Aorta (tissue), 5 donors: ENCODE measurements around the gene ITSN1. TPM values are rescaled to one million over a fixed set of nuclear protein-coding genes. Genes with fewer than 3 reads are reported as not detected.

Source experiments
- ATAC-seq: fragments of 200-7000 bp; cut with Tn5 transposase; one replicate; pipeline ENCODE4 v1.9.1; 2022; ENCODE audit warnings: moderate library complexity; ENCODE audit not compliant: low FRiP score
- DNase-seq, 2 donors: peaks; one replicate each; pipeline ENCODE4 v3.0.0-alpha.2; 2020
- H3K27ac ChIP-seq, 2 donors: one replicate each; pipeline ENCODE4 v1.5.1; 2013; ENCODE audit warnings: low read length in 2 of 2, mild to moderate bottlenecking in 2 of 2, moderate library complexity in 2 of 2, control low read depth in 1 of 2, inconsistent platforms in 1 of 2, low read depth in 1 of 2
- H3K27me3 ChIP-seq, 2 donors: one replicate each; pipeline ENCODE4 v1.6.1; 2013; ENCODE audit warnings: control low read depth in 1 of 2, low read length in 1 of 2, mild to moderate bottlenecking in 1 of 2, moderate library complexity in 1 of 2; ENCODE audit not compliant: insufficient read depth in 2 of 2, control insufficient read depth in 1 of 2
- H3K36me3 ChIP-seq, 2 donors: one replicate each; pipeline ENCODE4 v1.6.1; 2013; ENCODE audit warnings: control low read depth in 1 of 2, low read length in 1 of 2, mild to moderate bottlenecking in 1 of 2; ENCODE audit not compliant: insufficient read depth in 2 of 2, control insufficient read depth in 1 of 2
- H3K4me1 ChIP-seq, 2 donors: one replicate each; pipeline ENCODE4 v1.6.1; 2013; ENCODE audit warnings: low read length in 2 of 2, control low read depth in 1 of 2, mild to moderate bottlenecking in 1 of 2, moderate library complexity in 1 of 2; ENCODE audit not compliant: insufficient read depth in 2 of 2, control insufficient read depth in 1 of 2
- H3K4me3 ChIP-seq, 2 donors: one replicate each; pipeline ENCODE4 v1.5.1; 2013; ENCODE audit warnings: low read length in 2 of 2, control low read depth in 1 of 2, mild to moderate bottlenecking in 1 of 2
- H3K9me3 ChIP-seq: one replicate; pipeline ENCODE4 v1.6.1; 2013; ENCODE audit warnings: mild to moderate bottlenecking, low read length; ENCODE audit not compliant: control insufficient read depth
- WGBS, 2 donors: extraction: QIAGEN DNeasy Blood & Tissue Kit; methylation state at CpG; one replicate each; pipeline ENCODE4 v1.1.7; 2013; 5-methylcytosine and 5-hydroxymethylcytosine counted together
- intact Hi-C, 2 donors: fragments of 100-400 bp; cut with DNase I; formaldehyde crosslinking; loops; one replicate each; pipeline versions ENCODE4 v1.14.2 to v1.15.0; 2022
- polyA plus RNA-seq, 2 donors: library from polyadenylated mRNA; stranded (reverse); fragments of 200-250 nt; gene quantifications; one replicate each; pipeline ENCODE4 v1.2.3, GENCODE V29; 2013
- total RNA-seq, 2 donors: library from RNA; stranded (reverse); fragmentation: NEBNext Ultra II Directional; extraction: Animal tissue kit (Norgen Biotek cat#: 25700); gene quantifications; one replicate each; pipeline ENCODE4 v1.2.1, GENCODE V29; 2021
- donor health status: healthy with polysubstance abuse.
- donor health status: Bipolar disorder and iron deficiency.
- donor health status: DM: no; HTN: no; CAD: no.
- donor health status: DM: no; HTN: no; CAD: no.
- donor health status: DM: yes; HTN: yes; CAD: no.

ITSN1 gene
- total and polyA plus RNA-seq, 4 donors: 20.8 to 103 (median 37.1) TPM

GRCh38 chr21:33936301-33937038 lies 294.2 kb downstream of the ITSN1 start:
- no peak for ATAC-seq
- no peaks in the 10 kb centered on the region for H3K4me1 ChIP-seq
- no peaks in the 10 kb centered on the region for H3K27me3 ChIP-seq
- no peaks in the 10 kb centered on the region for H3K36me3 ChIP-seq
- 59 to 67% methylated on average over 4 of the region's 4 CpGs for WGBS, 2 donors
- DNase-seq: no peak
- intact Hi-C loops: loop anchor here in 1 of 2 donors (5.0 kb wide), 1 partner anchor 411 kb away; no protein-coding TSS in a partner anchor
- H3K4me3 ChIP-seq: no peak overlapping the region
- no peak overlapping the region for H3K27ac ChIP-seq
- no peaks in the 10 kb centered on the region for H3K9me3 ChIP-seq

DNA sequence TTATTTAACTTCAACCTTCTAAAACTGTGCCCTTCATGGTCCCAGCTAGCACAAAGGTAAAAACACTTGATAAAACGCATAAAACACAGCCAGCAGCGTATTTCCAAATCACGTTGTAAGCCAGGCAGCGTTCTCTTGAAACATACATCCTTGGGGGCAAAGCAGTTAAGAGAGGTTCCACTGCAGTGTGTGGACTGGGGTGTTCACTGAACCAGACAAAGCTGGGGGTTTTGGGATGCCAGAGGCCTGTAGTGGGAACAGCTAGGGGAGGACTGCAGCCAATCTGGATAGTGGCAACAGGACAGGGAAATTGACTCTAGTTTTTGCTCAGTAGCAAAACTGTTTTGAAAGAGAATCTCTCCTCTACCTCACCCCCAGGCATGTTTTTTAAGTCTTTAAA lies 294.8 kb downstream of the ITSN1 start:
- ATAC-seq (no peak), DNase-seq (no peak)
- no peak overlapping the region for H3K27ac ChIP-seq
- no peaks in the 10 kb centered on the region for H3K4me1 ChIP-seq
- no peaks in the 10 kb centered on the region for H3K27me3 ChIP-seq
- intact Hi-C loops: loop anchor here in 1 of 2 donors (5.0 kb wide), 1 partner anchor 410 kb away; no protein-coding TSS in a partner anchor
- no peaks in the 10 kb centered on the region for H3K36me3 ChIP-seq
- H3K9me3 ChIP-seq: no peaks in the 10 kb centered on the region
- no peak overlapping the region for H3K4me3 ChIP-seq
- 93% methylated on average over 4 of the region's 4 CpGs for WGBS, 2 donors

GRCh38 chr21:33937931-33938339 lies 295.6 kb downstream of the ITSN1 start:
- DNase-seq (no peak), ATAC-seq (no peak)
- no peak overlapping the region for H3K4me3 ChIP-seq
- H3K4me1 ChIP-seq: no peaks in the 10 kb centered on the region
- no peaks in the 10 kb centered on the region for H3K9me3 ChIP-seq
- WGBS, 2 donors: 94 to 95% methylated on average over 14 of the region's 14 CpGs
- intact Hi-C loops: loop anchor here in 1 of 2 donors (5.0 kb wide), 1 partner anchor 409 kb away; no protein-coding TSS in a partner anchor
- no peaks in the 10 kb centered on the region for H3K36me3 ChIP-seq
- no peak overlapping the region for H3K27ac ChIP-seq
- no peaks in the 10 kb centered on the region for H3K27me3 ChIP-seq

DNA sequence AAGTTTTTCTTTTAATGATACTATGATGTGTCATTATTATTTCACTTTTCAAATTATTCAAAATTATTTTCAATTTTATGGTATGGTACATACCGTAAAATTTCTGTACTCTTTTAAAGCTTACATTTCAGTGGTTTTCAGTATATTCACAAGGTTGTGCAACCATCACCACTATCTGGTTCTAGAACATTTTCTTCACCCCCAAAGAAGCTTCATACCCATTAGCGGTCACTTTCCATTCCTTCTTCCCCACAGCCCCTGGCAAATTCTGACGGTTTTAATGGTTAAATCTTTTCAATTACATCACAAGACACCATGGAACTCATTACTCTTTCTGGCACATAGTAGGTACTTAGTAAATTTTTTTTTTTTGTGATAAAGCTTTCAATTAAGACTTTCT lies 296.1 kb downstream of the ITSN1 start:
- H3K36me3 ChIP-seq: no peaks in the 10 kb centered on the region
- 92 to 97% methylated on average over 3 of the region's 3 CpGs for WGBS, 2 donors
- no peak overlapping the region for H3K4me3 ChIP-seq
- H3K9me3 ChIP-seq: no peaks in the 10 kb centered on the region
- intact Hi-C loops: loop anchor here in 1 of 2 donors (5.0 kb wide), 1 partner anchor 409 kb away; no protein-coding TSS in a partner anchor
- no peaks in the 10 kb centered on the region for H3K27me3 ChIP-seq
- no peaks in the 10 kb centered on the region for H3K4me1 ChIP-seq
- no peak overlapping the region for H3K27ac ChIP-seq
- DNase-seq: no peak
- no peak for ATAC-seq

GRCh38 chr21:33939226-33939625 lies 296.9 kb downstream of the ITSN1 start:
- H3K27me3 ChIP-seq: no peaks in the 10 kb centered on the region
- ATAC-seq (no peak), DNase-seq (no peak)
- H3K36me3 ChIP-seq: no peaks in the 10 kb centered on the region
- H3K27ac ChIP-seq: no peak overlapping the region
- no peaks in the 10 kb centered on the region for H3K9me3 ChIP-seq
- H3K4me1 ChIP-seq: no peaks in the 10 kb centered on the region
- 29 to 33% methylated on average over 3 of the region's 3 CpGs for WGBS, 2 donors
- intact Hi-C loops: loop anchor here in 1 of 2 donors (5.0 kb wide), 1 partner anchor 408 kb away; no protein-coding TSS in a partner anchor
- H3K4me3 ChIP-seq: no peak overlapping the region

DNA sequence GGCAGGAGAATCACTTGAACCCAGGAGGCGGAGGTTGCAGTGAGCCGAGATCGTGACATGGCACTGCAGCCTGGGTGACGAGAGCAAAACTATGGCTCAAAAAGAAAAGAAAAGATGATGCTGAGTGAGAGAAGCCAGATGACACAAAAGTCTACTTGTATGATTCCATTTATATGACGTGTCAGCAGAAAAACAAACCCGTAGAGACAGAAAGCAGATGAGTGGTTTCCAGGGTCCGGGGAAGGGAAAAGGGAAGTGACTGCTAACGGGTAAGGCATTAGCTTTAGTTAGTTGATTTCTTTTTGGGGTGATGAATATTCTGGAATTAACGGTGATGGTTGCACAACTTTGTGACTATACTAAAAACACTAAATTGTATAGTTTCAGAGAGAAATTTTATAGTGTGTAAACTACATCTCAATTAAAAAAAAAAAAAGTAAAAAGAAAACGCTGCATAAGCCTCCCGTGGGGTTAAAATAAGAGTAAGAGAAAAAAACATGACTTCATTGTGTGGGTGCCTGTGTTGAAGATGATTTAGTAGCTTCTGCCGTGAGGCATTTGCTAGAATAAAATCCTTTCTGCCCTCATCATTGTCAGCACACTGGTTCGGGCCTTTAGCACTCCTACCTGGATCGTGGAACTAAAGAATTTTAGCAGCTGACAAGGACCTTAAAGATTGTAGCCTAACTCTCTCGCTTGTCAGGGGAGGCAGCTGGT lies 298.0 kb downstream of the ITSN1 start:
- ATAC-seq: no peak
- H3K36me3 ChIP-seq: no peaks in the 10 kb centered on the region
- H3K4me3 ChIP-seq: no peak overlapping the region
- H3K9me3 ChIP-seq: no peaks in the 10 kb centered on the region
- 93% methylated on average over 15 of the region's 15 CpGs for WGBS, 2 donors
- no peak overlapping the region for H3K27ac ChIP-seq
- intact Hi-C loops: no loop called here
- H3K4me1 ChIP-seq: no peaks in the 10 kb centered on the region
- no peaks in the 10 kb centered on the region for H3K27me3 ChIP-seq
- DNase-seq: no peak

DNA sequence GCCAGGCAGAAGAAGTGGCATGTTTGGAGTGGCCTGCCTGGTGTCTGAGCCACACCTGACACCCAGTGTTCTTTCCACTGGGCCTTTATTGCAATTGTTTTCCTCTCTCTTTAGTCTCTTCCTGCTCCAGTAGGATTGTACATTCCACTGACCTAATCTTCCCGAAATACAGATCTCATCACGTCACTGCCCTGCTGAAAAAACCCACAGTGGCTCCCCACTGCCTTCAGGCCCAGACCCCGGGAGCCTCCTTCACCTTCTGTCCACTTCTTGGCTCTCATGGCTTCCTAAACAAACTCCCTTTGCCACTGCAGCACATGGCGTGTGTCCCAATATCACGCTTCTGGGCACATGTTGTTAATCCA lies 298.6 kb downstream of the ITSN1 start:
- 58 to 80% methylated on average over 5 of the region's 5 CpGs for WGBS, 2 donors
- DNase-seq (no peak), ATAC-seq (no peak)
- Histone ChIP-seq H3K9me3 (no peaks in the 10 kb centered on the region), H3K4me1 (no peaks in the 10 kb centered on the region), H3K36me3 (no peaks in the 10 kb centered on the region), H3K4me3 (no peak overlapping the region), H3K27me3 (no peaks in the 10 kb centered on the region), H3K27ac (no peak overlapping the region)
- intact Hi-C loops: no loop called here

DNA sequence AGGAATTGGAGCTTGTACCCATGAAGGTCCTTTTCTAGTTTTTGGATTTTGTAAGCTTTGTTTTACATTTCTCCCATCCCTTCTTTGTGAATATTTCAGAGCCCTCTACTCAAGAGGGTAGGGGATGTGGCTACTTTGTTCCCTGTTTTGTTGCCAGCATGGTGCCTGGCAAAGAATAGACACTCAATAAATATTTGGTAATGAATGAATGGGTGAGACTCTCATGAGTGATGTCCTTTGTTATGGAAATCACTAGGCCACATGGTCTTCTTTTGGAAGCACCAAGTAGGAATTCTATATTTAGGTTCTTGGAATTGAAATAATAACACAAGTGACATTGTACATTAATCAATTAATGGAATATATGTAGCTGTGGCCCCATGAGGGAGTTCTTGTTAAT lies 300.1 kb downstream of the ITSN1 start:
- intact Hi-C loops: no loop called here
- H3K9me3 ChIP-seq: no peaks in the 10 kb centered on the region
- DNase-seq (no peak), ATAC-seq (no peak)
- no peaks in the 10 kb centered on the region for H3K27me3 ChIP-seq
- H3K36me3 ChIP-seq: no peaks in the 10 kb centered on the region
- no peak overlapping the region for H3K27ac ChIP-seq
- H3K4me1 ChIP-seq: peaks cover 0 to under 1% of the 10 kb centered on the region in 2 donors
- no peak overlapping the region for H3K4me3 ChIP-seq

- H3K9me3 ChIP-seq: no peaks in the 10 kb centered on the region
- no peaks in the 10 kb centered on the region for H3K36me3 ChIP-seq
- no peaks in the 10 kb centered on the region for H3K27me3 ChIP-seq
- H3K4me1 ChIP-seq: peaks cover 0 to 2% of the 10 kb centered on the region in 2 donors
- no peak overlapping the region for H3K27ac ChIP-seq
- no peak overlapping the region for H3K4me3 ChIP-seq
- ATAC-seq (no peak), DNase-seq (no peak)
- 95 to 98% methylated on average over 2 of the region's 2 CpGs for WGBS, 2 donors
- intact Hi-C loops: no loop called here
These were observed 301.0 kb downstream of the ITSN1 start for GRCh38 chr21:33943293-33943692.
